ENCODE data around the gene ABCC4. TPM values are rescaled to one million over a fixed set of nuclear protein-coding genes. Genes with fewer than 3 reads are reported as not detected.

ABCC4 gene
- total RNA-seq, 1 experiment from 2014 or later: 26.3 TPM

- RAD21 ChIA-PET (ENCODE audit: low non-redundant PET in 1 of 2, low total read pairs in 2 of 2, uncharacterized antibody in 2 of 2, unreplicated experiment in 2 of 2): no interaction called here
- no peak overlapping the region for H2AFZ ChIP-seq (ENCODE audit: low read depth, low read length, poor library complexity, severe bottlenecking)
- H3K9me2 ChIP-seq (ENCODE audit: insufficient read depth): no peaks in the 10 kb centered on the region
- H3K79me2 ChIP-seq (ENCODE audit: insufficient read depth, low read length): peaks cover 68% of the 10 kb centered on the region
- H3K4me1 ChIP-seq (ENCODE audit: control insufficient read depth in 1 of 2, insufficient read depth in 2 of 2, low read length in 2 of 2): peaks cover 36 to 56% of the 10 kb centered on the region in 2 experiments
- intact Hi-C loops (cut with micrococcal nuclease): loop anchor here (5.0 to 10.0 kb wide), 2 partner anchors 42 to 176 kb away; no protein-coding TSS in a partner anchor
- H4K20me1 ChIP-seq (ENCODE audit: insufficient read depth): no peaks in the 10 kb centered on the region
- DNase-seq (ENCODE audit: low read depth, low spot score): peak; percentile 36
- H3K27ac ChIP-seq (ENCODE audit: low read depth, low read length): no peak overlapping the region; the same call in 1 of the 2 replicates
- CTCF ChIA-PET: interaction anchor here (1.0 to 2.7 kb wide), 3 partner anchors 82 to 105 kb away, joined by 3 to 29 read pairs (median 12); no protein-coding TSS in a partner anchor
- peak overlapping the region; percentile 97 for H3K4me2 ChIP-seq (ENCODE audit: low read length)
- H3K27me3 ChIP-seq (ENCODE audit: insufficient read depth, low read length): no peaks in the 10 kb centered on the region
- no peaks in the 10 kb centered on the region for H3K36me3 ChIP-seq (ENCODE audit: control insufficient read depth in 1 of 2, insufficient read depth in 2 of 2, low read length in 2 of 2)
- H3K4me3 ChIP-seq (replicated peaks in 1 of 2; ENCODE audit: low read depth in 1 of 2, low read length in 2 of 2): peak overlapping the region in 1 of 2 experiments; percentile 82; a peak in 1 of 4 replicates
- BruUV-seq (replicated peaks): no TSS peak
- ATAC-seq: no peak
- H3K9me3 ChIP-seq (ENCODE audit: control insufficient read depth in 1 of 2, insufficient read depth in 1 of 2, low read depth in 1 of 2, low read length in 2 of 2): no peaks in the 10 kb centered on the region
- H3K9ac ChIP-seq (ENCODE audit: low read length): 0 out of 2 replicates have a peak overlapping the region, but pooled peaks have one; percentile 86
- POLR2A ChIA-PET: no interaction called here
- no peak for TF ChIP-seq ZNF274 (IDR thresholded peaks at IDR 0.05; ENCODE audit: low read depth, low read length)
- TF ChIP-seq REST (IDR thresholded peaks at IDR 0.05; ENCODE audit: low read depth): no peak
- TF ChIP-seq SIN3A (IDR thresholded peaks at IDR 0.05; ENCODE audit: low read depth): no peak
- TF ChIP-seq CEBPB (IDR thresholded peaks at IDR 0.05; ENCODE audit: low read depth): no peak
- no peak for TF ChIP-seq POLR2AphosphoS5 (IDR thresholded peaks at IDR 0.05; ENCODE audit: low read depth, low read length)
- TF ChIP-seq ELF1 (IDR thresholded peaks at IDR 0.05; ENCODE audit: borderline replicate concordance, low read depth): no peak
- TF ChIP-seq ZFX (IDR thresholded peaks at IDR 0.05): no peak
- no peak for TF ChIP-seq CBX3 (IDR thresholded peaks at IDR 0.05; ENCODE audit: low read depth)
- TF ChIP-seq JUND (IDR thresholded peaks at IDR 0.05): no peak
- no peak for TF ChIP-seq EZH2 (IDR thresholded peaks at IDR 0.05)
- no peak for TF ChIP-seq POLR2A (IDR thresholded peaks at IDR 0.05; ENCODE audit: borderline replicate concordance, extremely low read depth, insufficient read depth, insufficient read length)
- no peak for TF ChIP-seq RAD21 (IDR thresholded peaks at IDR 0.05; ENCODE audit: low read depth)
- no peak for TF ChIP-seq MAX (IDR thresholded peaks at IDR 0.05)
- TF ChIP-seq SP1 (IDR thresholded peaks at IDR 0.05; ENCODE audit: low read depth): no peak
- no peak for TF ChIP-seq YY1 (IDR thresholded peaks at IDR 0.05; ENCODE audit: extremely low read depth, insufficient replicate concordance, low read depth, low read length)
- TF ChIP-seq ZBTB33 (IDR thresholded peaks at IDR 0.05; ENCODE audit: extremely low read depth, insufficient replicate concordance, low read length): no peak
- TF ChIP-seq EZH2phosphoT487 (IDR thresholded peaks at IDR 0.05; ENCODE audit: borderline replicate concordance): no peak
- no peak for TF ChIP-seq CTCF (IDR thresholded peaks at IDR 0.05 in 2 of 3, conservative IDR thresholded peaks at IDR 0.05 in 1 of 3; ENCODE audit: borderline replicate concordance in 1 of 3, insufficient read depth in 1 of 3, low read depth in 2 of 3, low read length in 2 of 3)
- TF ChIP-seq ATF3 (IDR thresholded peaks at IDR 0.05): no peak
Measured at GRCh38 chr13:95298971-95299621, 2.2 kb downstream of the ABCC4 start.
